H9 (cell line): ENCODE measurements around the gene LRP8. TPM values are rescaled to one million over a fixed set of nuclear protein-coding genes. Genes with fewer than 3 reads are reported as not detected.

Source experiments
- DNase-seq: peaks from one replicate; pipeline ENCODE4 v3.0.0-alpha.2; 2017
- H2AFZ ChIP-seq: one replicate; pipeline ENCODE4 v1.6.1; 2013; ENCODE audit warnings: mild to moderate bottlenecking, low read length, control low read depth, moderate library complexity
- H2AK5ac ChIP-seq: 2 replicates; pipeline ENCODE4 v1.6.1; 2013; ENCODE audit warnings: low read length, control low read depth, mixed read lengths; ENCODE audit not compliant: insufficient read length
- H2BK120ac ChIP-seq: one replicate; pipeline ENCODE4 v1.6.1; 2013; ENCODE audit warnings: low read depth, mild to moderate bottlenecking, low read length, control low read depth, inconsistent platforms; ENCODE audit not compliant: poor library complexity, severe bottlenecking
- H2BK12ac ChIP-seq: 2 replicates; pipeline ENCODE4 v1.6.1; 2013; ENCODE audit warnings: low read length, control low read depth, mixed read lengths, low read depth; ENCODE audit not compliant: insufficient read length
- H2BK15ac ChIP-seq: 2 replicates; pipeline ENCODE4 v1.6.1; 2013; ENCODE audit warnings: low read depth, low read length, control low read depth
- H2BK20ac ChIP-seq: one replicate; pipeline ENCODE4 v1.6.1; 2013; ENCODE audit warnings: low read depth, mild to moderate bottlenecking, low read length, control low read depth, inconsistent platforms; ENCODE audit not compliant: poor library complexity, severe bottlenecking
- H2BK5ac ChIP-seq: 2 replicates; pipeline ENCODE4 v1.6.1; 2013; ENCODE audit warnings: low read length, control low read depth, mixed read lengths; ENCODE audit not compliant: insufficient read length
- H3K14ac ChIP-seq: 2 replicates; pipeline ENCODE4 v1.6.1; 2013; ENCODE audit warnings: low read length, control low read depth; ENCODE audit not compliant: insufficient read depth
- H3K18ac ChIP-seq: 2 replicates; pipeline ENCODE4 v1.6.1; 2013; ENCODE audit warnings: low read depth, mild to moderate bottlenecking, mixed read lengths, low read length, control low read depth; ENCODE audit not compliant: insufficient read length
- H3K23ac ChIP-seq: 2 replicates; pipeline ENCODE4 v1.6.1; 2013; ENCODE audit warnings: low read length, control low read depth, mixed read lengths, low read depth; ENCODE audit not compliant: insufficient read length
- H3K23me2 ChIP-seq: 2 replicates; pipeline ENCODE4 v1.6.1; 2013; ENCODE audit warnings: low read depth, mild to moderate bottlenecking, mixed read lengths, low read length, control low read depth; ENCODE audit not compliant: insufficient read length, poor library complexity, severe bottlenecking
- H3K27ac ChIP-seq: 2 replicates; pipeline ENCODE4 v1.5.1; 2013; ENCODE audit warnings: low read length, control low read depth, mixed read lengths, low read depth; ENCODE audit not compliant: insufficient read length
- H3K27me3 ChIP-seq: 2 replicates; pipeline ENCODE4 v1.6.1; 2013; ENCODE audit warnings: low read length, control low read depth, inconsistent platforms; ENCODE audit not compliant: insufficient read depth
- H3K4ac ChIP-seq: 2 replicates; pipeline ENCODE4 v1.6.1; 2013; ENCODE audit warnings: low read depth, mild to moderate bottlenecking, control low read depth, inconsistent platforms, low read length, moderate library complexity
- H3K4me1 ChIP-seq: 2 replicates; pipeline ENCODE4 v1.6.1; 2013; ENCODE audit warnings: low read length, control low read depth, inconsistent platforms; ENCODE audit not compliant: insufficient read depth
- H3K4me2 ChIP-seq: 2 replicates; pipeline ENCODE4 v1.6.1; 2013; ENCODE audit warnings: low read length, control low read depth, mixed read lengths; ENCODE audit not compliant: insufficient read length, insufficient read depth
- H3K56ac ChIP-seq: 2 replicates; pipeline ENCODE4 v1.6.1; 2013; ENCODE audit warnings: low read depth, mild to moderate bottlenecking, mixed read lengths, low read length, control low read depth; ENCODE audit not compliant: insufficient read length
- H3K79me1 ChIP-seq: 2 replicates; pipeline ENCODE4 v1.6.1; 2013; ENCODE audit warnings: low read depth, mild to moderate bottlenecking, moderate library complexity, low read length, control low read depth, inconsistent platforms; ENCODE audit not compliant: insufficient read depth, poor library complexity, severe bottlenecking
- H3K79me2 ChIP-seq: 2 replicates; pipeline ENCODE4 v1.6.1; 2013; ENCODE audit warnings: low read length, control low read depth, inconsistent platforms; ENCODE audit not compliant: insufficient read depth
- H3K9ac ChIP-seq: 2 replicates; pipeline ENCODE4 v1.6.1; 2013; ENCODE audit warnings: low read length, control low read depth, mixed read lengths; ENCODE audit not compliant: insufficient read length; ENCODE audit errors: extremely low read depth
- H3K9me3 ChIP-seq: one replicate; pipeline ENCODE4 v1.6.1; 2013; ENCODE audit warnings: low read depth, low read length, inconsistent platforms; ENCODE audit not compliant: control insufficient read depth
- H3T11ph ChIP-seq: one replicate; pipeline ENCODE4 v1.6.1; 2013; ENCODE audit warnings: mild to moderate bottlenecking, low read length, control low read depth, inconsistent platforms
- H4K20me1 ChIP-seq: one replicate; pipeline ENCODE4 v1.6.1; 2013; ENCODE audit not compliant: control insufficient read depth, insufficient read length, insufficient read depth
- H4K5ac ChIP-seq: 2 replicates; pipeline ENCODE4 v1.6.1; 2013; ENCODE audit warnings: low read depth, mild to moderate bottlenecking, mixed read lengths, low read length, control low read depth; ENCODE audit not compliant: insufficient read length
- H4K8ac ChIP-seq: replicated peaks from 2 replicates; pipeline ENCODE4 v1.6.1; 2013; ENCODE audit warnings: low read length, control low read depth, mixed read lengths, low read depth; ENCODE audit not compliant: insufficient read length
- H4K91ac ChIP-seq: 2 replicates; pipeline ENCODE4 v1.6.1; 2013; ENCODE audit warnings: low read depth, mild to moderate bottlenecking, moderate library complexity, mixed read lengths, low read length, control low read depth; ENCODE audit not compliant: insufficient read length
- H3K27ac Mint-ChIP-seq, 3 experiments: 2 replicates in 2 of 3; 3 replicates in 1 of 3; pipeline ENCODE4 v1.8.0; 2020 to 2021; ENCODE audit warnings: mixed read lengths in 3 of 3, mild to moderate bottlenecking in 1 of 3, moderate library complexity in 1 of 3
- H3K27me3 Mint-ChIP-seq: 2 replicates; pipeline ENCODE4 v1.8.0; 2021; ENCODE audit warnings: low read depth, mild to moderate bottlenecking, moderate library complexity, mixed read lengths
- H3K36me3 Mint-ChIP-seq, 3 experiments: 2 replicates in 2 of 3; 3 replicates in 1 of 3; pipeline ENCODE4 v1.8.0; 2020 to 2021; ENCODE audit warnings: low read depth in 3 of 3, mixed read lengths in 3 of 3; ENCODE audit not compliant: insufficient read depth in 1 of 3
- H3K4me1 Mint-ChIP-seq, 2 experiments: 2 replicates each; pipeline ENCODE4 v1.8.0; 2020; ENCODE audit warnings: mixed read lengths in 2 of 2
- H3K4me3 Mint-ChIP-seq, 2 experiments: 2 replicates in 1 of 2; 3 replicates in 1 of 2; pipeline ENCODE4 v1.8.0; 2020 to 2021; ENCODE audit warnings: mild to moderate bottlenecking in 2 of 2, mixed read lengths in 2 of 2, moderate library complexity in 1 of 2
- H3K9me3 Mint-ChIP-seq, 2 experiments: 2 replicates in 1 of 2; 3 replicates in 1 of 2; pipeline ENCODE4 v1.8.0; 2020; ENCODE audit warnings: mild to moderate bottlenecking in 2 of 2, mixed read lengths in 2 of 2, moderate library complexity in 1 of 2
- WGBS: extraction: QIAGEN DNeasy Blood & Tissue Kit; methylation state at CpG from one replicate; pipeline ENCODE4 v1.1.7; 2013; ENCODE audit warnings: missing lambda C conversion rate, low lambda C conversion rate, mixed read lengths; ENCODE audit not compliant: insufficient read length; ENCODE audit errors: extremely low coverage; 5-methylcytosine and 5-hydroxymethylcytosine counted together
- total RNA-seq: library from RNA; stranded (reverse); gene quantifications from 2 replicates; pipeline ENCODE4 v1.2.1, GENCODE V29; 2021
- TF ChIP-seq, protein P1 (sequence below): fragments of 200-600 bp; sonication (generic); conservative IDR thresholded peaks from 3 replicates; pipeline ENCODE4 v1.8.0; 2021; ENCODE audit warnings: antibody characterized with exemption, mild to moderate bottlenecking

The LRP8 gene
- total RNA-seq, 1 experiment from 2014 or later = 78.6 TPM

DNA sequence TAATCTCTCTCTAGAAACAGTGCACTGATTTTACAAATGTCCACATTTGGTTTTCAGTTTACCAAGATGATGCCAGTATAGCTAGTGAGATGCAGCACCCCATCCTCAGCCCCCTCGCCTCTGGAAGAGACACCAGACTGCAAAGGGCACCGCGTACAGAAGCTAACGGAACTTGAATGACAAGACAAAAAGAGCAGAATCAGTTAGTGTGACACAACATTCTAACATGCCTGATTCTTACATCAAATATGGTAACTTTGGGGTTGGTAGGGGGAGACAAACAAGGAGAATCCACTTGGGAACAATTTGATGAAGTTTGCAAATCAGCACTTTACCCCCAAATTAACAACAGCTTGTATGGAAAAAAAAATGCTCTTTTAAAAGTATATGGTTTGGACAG is 85.5 kb downstream of the LRP8 start:
- Histone ChIP-seq H3K4me1 (no peaks in the 10 kb centered on the region), H3T11ph (no peak overlapping the region), H4K20me1 (no peaks in the 10 kb centered on the region), H2AFZ (no peak overlapping the region), H4K8ac (no peak overlapping the region), H4K91ac (no peak overlapping the region), H2BK12ac (no peak overlapping the region), H3K4me2 (no peak overlapping the region), H2BK20ac (no peak overlapping the region), H3K9ac (no peak overlapping the region), H4K5ac (no peak overlapping the region), H2BK120ac (no peak overlapping the region), H3K14ac (no peak overlapping the region), H3K23ac (no peak overlapping the region), H3K79me2 (peaks cover 5% of the 10 kb centered on the region; the same call in 1 of the 2 replicates), H3K27ac (no peak overlapping the region), H3K79me1 (no peaks in the 10 kb centered on the region), H2AK5ac (no peak overlapping the region), H2BK15ac (no peak overlapping the region), H3K23me2 (peaks cover 6% of the 10 kb centered on the region), H3K18ac (no peak overlapping the region), H3K9me3 (no peaks in the 10 kb centered on the region), H3K4ac (no peak overlapping the region), H2BK5ac (no peak overlapping the region), H3K27me3 (no peaks in the 10 kb centered on the region), H3K56ac (no peak overlapping the region)
- no peaks in the 10 kb centered on the region; the same call in 1 of the 2 replicates for H3K27me3 Mint-ChIP-seq
- H3K4me1 Mint-ChIP-seq = peaks cover 9 to 10% of the 10 kb centered on the region in 2 experiments
- WGBS = no CpG with 5 or more reads among the region's 4 CpGs
- peaks cover under 1 to 28% (median 7%) of the 10 kb centered on the region in 3 experiments; a peak in 5 of 7 replicates for H3K36me3 Mint-ChIP-seq
- DNase-seq = no peak
- TF ChIP-seq, protein P1, sequence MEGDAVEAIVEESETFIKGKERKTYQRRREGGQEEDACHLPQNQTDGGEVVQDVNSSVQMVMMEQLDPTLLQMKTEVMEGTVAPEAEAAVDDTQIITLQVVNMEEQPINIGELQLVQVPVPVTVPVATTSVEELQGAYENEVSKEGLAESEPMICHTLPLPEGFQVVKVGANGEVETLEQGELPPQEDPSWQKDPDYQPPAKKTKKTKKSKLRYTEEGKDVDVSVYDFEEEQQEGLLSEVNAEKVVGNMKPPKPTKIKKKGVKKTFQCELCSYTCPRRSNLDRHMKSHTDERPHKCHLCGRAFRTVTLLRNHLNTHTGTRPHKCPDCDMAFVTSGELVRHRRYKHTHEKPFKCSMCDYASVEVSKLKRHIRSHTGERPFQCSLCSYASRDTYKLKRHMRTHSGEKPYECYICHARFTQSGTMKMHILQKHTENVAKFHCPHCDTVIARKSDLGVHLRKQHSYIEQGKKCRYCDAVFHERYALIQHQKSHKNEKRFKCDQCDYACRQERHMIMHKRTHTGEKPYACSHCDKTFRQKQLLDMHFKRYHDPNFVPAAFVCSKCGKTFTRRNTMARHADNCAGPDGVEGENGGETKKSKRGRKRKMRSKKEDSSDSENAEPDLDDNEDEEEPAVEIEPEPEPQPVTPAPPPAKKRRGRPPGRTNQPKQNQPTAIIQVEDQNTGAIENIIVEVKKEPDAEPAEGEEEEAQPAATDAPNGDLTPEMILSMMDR = no peak
- no peaks in the 10 kb centered on the region for H3K9me3 Mint-ChIP-seq
- H3K4me3 Mint-ChIP-seq = no peak overlapping the region
- H3K27ac Mint-ChIP-seq = no peak overlapping the region
